KMS-11 (cell line): ENCODE results near the gene NPC1.

Experiments
- H2AFZ ChIP-seq: fragments of 200-600 bp; sonication (generic); 2 replicates; pipeline ENCODE4 v1.6.1; 2016; ENCODE audit warnings: antibody characterized with exemption, mixed run types, low read depth
- H3K27ac ChIP-seq: fragments of 200-600 bp; sonication (generic); 2 replicates; pipeline ENCODE4 v1.6.1; 2016; ENCODE audit warnings: mild to moderate bottlenecking, mixed run types
- H3K27me3 ChIP-seq: fragments of 200-600 bp; sonication (generic); 2 replicates; pipeline ENCODE4 v1.6.1; 2017; ENCODE audit warnings: mild to moderate bottlenecking, low read depth, mixed run types, moderate library complexity; ENCODE audit not compliant: insufficient read depth
- H3K36me3 ChIP-seq: fragments of 200-600 bp; sonication (generic); 2 replicates; pipeline ENCODE4 v1.6.1; 2017; ENCODE audit warnings: mild to moderate bottlenecking, mixed run types; ENCODE audit not compliant: insufficient read depth
- H3K4me1 ChIP-seq: fragments of 200-600 bp; sonication (generic); 2 replicates; pipeline ENCODE4 v1.6.1; 2016; ENCODE audit warnings: mild to moderate bottlenecking, low read depth, mixed run types; ENCODE audit not compliant: poor library complexity, severe bottlenecking
- H3K4me2 ChIP-seq: fragments of 200-600 bp; sonication (generic); 2 replicates; pipeline ENCODE4 v1.7.0; 2016; ENCODE audit warnings: mild to moderate bottlenecking, mixed run types
- H3K4me3 ChIP-seq: fragments of 200-600 bp; sonication (generic); IDR thresholded peaks from 2 replicates; pipeline ENCODE4 v1.6.1; 2017; ENCODE audit warnings: low read depth, low read length, mixed read lengths; ENCODE audit not compliant: insufficient read depth
- H3K79me2 ChIP-seq: fragments of 200-600 bp; sonication (generic); 2 replicates; pipeline ENCODE4 v1.6.1; 2016; ENCODE audit warnings: low read depth, mixed run types; ENCODE audit not compliant: insufficient read depth
- H3K9ac ChIP-seq: fragments of 200-600 bp; sonication (generic); 2 replicates; pipeline ENCODE4 v1.6.1; 2016; ENCODE audit warnings: mild to moderate bottlenecking, mixed run types
- H4K20me1 ChIP-seq: fragments of 200-600 bp; sonication (generic); 2 replicates; pipeline ENCODE4 v1.6.1; 2016; ENCODE audit warnings: mild to moderate bottlenecking, mixed run types; ENCODE audit not compliant: insufficient read depth
- TF ChIP-seq, protein P1 (sequence below): fragments of 200-600 bp; sonication (generic); conservative IDR thresholded peaks from 2 replicates; pipeline ENCODE4 v1.6.1; 2017; ENCODE audit warnings: low read depth, mild to moderate bottlenecking, antibody characterized with exemption, low read length, moderate library complexity, mixed read lengths

Gene NPC1

DNA sequence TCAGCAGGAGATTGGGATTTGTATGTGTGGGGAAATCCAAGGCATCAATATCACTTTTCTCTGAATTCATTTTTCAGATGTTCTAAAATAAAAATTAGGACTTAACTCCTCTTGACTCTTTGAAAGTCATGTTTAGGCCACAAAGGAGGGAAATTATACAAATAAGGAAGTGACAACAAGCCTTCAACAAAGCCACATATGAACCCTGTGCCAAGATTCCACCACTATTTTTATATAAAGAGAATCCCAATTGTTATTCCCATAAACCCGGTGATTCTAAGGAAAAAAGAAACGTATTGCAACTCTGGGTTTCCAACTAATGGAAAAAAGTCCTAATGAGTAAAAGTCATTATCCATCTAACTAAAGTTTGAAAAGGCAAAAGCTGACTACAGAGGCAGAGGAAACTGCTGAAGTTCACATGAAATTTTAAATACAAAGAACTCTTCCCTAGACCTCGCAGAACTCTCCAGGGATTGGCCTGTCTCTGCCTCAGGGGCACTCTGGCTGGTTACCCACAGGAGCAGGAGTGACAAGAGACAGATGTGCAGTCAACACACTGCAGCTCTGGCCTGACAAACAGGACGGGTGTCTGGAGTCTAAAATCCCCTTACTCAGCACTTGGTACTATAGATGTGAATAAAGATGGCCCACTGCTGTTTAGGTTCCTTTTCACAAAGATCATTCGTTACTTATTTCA is 11.5 kb downstream of the NPC1 start:
- peaks cover 20% of the 10 kb centered on the region; the same call in 1 of the 2 replicates for H3K79me2 ChIP-seq
- H3K9ac ChIP-seq = peak overlapping the region; percentile 33
- H3K27me3 ChIP-seq = no peaks in the 10 kb centered on the region
- no peaks in the 10 kb centered on the region for H4K20me1 ChIP-seq
- H3K4me3 ChIP-seq = no peak overlapping the region
- H3K36me3 ChIP-seq = no peaks in the 10 kb centered on the region
- H3K27ac ChIP-seq = peak overlapping the region; percentile 80
- H3K4me2 ChIP-seq = peak overlapping the region; percentile 98
- TF ChIP-seq, protein P1, sequence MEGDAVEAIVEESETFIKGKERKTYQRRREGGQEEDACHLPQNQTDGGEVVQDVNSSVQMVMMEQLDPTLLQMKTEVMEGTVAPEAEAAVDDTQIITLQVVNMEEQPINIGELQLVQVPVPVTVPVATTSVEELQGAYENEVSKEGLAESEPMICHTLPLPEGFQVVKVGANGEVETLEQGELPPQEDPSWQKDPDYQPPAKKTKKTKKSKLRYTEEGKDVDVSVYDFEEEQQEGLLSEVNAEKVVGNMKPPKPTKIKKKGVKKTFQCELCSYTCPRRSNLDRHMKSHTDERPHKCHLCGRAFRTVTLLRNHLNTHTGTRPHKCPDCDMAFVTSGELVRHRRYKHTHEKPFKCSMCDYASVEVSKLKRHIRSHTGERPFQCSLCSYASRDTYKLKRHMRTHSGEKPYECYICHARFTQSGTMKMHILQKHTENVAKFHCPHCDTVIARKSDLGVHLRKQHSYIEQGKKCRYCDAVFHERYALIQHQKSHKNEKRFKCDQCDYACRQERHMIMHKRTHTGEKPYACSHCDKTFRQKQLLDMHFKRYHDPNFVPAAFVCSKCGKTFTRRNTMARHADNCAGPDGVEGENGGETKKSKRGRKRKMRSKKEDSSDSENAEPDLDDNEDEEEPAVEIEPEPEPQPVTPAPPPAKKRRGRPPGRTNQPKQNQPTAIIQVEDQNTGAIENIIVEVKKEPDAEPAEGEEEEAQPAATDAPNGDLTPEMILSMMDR = no peak
- H3K4me1 ChIP-seq = peaks cover 70% of the 10 kb centered on the region
- H2AFZ ChIP-seq = peak overlapping the region; percentile 14; the same call in 1 of the 2 replicates

DNA sequence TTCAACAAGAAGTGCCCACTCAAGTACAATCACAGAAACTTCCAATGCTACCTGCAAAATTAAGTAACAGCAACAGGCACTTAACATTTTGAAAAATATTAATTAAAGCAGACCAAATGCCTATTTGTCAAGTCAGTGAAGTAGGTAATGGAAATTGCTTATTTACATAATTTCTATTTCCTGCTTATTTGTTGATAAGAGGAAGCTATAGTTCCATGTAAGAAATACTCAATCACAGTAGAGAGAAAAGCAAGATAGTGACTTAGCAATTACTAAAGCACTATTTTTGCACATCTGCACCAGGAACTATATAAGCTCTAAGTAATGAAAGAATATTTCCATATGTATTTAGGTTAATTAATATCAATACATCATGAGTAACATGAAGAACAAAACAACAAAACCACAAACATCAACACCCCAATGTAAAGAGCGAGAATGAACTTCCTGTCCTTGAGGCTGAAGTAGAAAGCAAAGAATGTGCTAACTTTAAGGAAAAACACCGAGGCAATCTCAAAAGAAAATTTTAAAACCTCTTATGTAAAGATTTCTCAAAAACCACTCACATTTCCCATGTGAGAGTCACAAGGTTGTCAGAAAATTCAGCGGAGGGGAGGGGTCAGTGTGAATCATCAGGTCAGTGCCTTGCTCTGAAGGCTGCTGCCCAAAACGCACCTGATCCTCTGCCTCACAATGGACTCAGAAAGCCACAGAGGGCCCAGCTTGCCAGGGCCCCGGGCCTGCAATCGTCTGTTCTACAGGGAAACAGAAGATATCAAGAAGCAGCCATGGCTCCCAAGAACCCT is 12.5 kb downstream of the NPC1 start:
- H3K4me2 ChIP-seq = peak overlapping the region; percentile 98
- H3K4me1 ChIP-seq = peaks cover 60% of the 10 kb centered on the region
- no peak overlapping the region for H3K4me3 ChIP-seq
- TF ChIP-seq, protein P1 = no peak
- peak overlapping the region; percentile 14; the same call in 1 of the 2 replicates for H2AFZ ChIP-seq
- peak overlapping the region; percentile 80 for H3K27ac ChIP-seq
- no peaks in the 10 kb centered on the region for H3K27me3 ChIP-seq
- H4K20me1 ChIP-seq = no peaks in the 10 kb centered on the region
- no peaks in the 10 kb centered on the region for H3K36me3 ChIP-seq
- H3K9ac ChIP-seq = peak overlapping the region; percentile 33
- H3K79me2 ChIP-seq = peaks cover 20% of the 10 kb centered on the region; the same call in 1 of the 2 replicates

DNA sequence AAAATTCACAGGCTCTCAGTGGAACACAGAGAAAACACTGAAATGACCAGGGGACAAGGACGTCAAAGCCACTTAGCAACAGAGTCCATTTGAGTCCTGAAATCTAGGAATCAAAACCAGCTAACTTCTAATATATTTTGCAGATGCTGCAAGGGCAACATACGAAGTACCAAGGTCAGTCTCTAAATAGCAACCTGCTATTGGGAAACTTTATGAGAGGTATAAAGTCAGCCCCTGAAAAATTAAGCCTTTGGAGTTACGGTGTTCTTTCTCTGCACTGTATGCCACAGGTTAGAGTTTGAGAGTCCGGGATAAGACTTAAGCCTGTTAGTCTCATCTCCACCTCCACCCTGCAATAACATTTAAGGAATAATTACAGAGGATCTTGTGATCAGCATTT is 13.3 kb downstream of the NPC1 start:
- H3K27me3 ChIP-seq = no peaks in the 10 kb centered on the region
- TF ChIP-seq, protein P1 = no peak
- H3K4me3 ChIP-seq = no peak overlapping the region
- peaks cover 20% of the 10 kb centered on the region; the same call in 1 of the 2 replicates for H3K79me2 ChIP-seq
- H4K20me1 ChIP-seq = no peaks in the 10 kb centered on the region
- no peaks in the 10 kb centered on the region for H3K36me3 ChIP-seq
- peaks cover 52% of the 10 kb centered on the region for H3K4me1 ChIP-seq
- no peak overlapping the region for H2AFZ ChIP-seq
- no peak overlapping the region for H3K9ac ChIP-seq
- peak overlapping the region; percentile 98 for H3K4me2 ChIP-seq
- H3K27ac ChIP-seq = peak overlapping the region; percentile 80; the same call in 1 of the 2 replicates

DNA sequence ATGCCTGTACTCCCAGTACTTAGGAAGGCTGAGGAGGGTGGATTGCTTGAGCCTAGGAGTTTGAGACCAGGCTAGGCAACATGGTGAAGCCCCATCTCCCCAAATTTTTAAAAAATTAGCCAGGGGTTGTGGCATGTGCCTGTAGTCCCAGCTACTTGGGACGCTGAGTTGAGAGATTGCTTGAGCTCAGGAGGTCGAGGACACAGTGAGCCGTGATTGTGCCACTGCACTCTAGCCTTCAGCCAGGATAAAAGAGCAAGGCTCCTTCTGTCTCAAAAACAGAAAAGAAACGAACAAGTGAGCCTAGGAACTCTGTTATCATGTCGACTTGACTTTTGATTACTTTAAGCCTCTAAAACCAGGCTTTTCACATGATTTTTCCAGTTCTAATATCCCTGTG is 13.7 kb downstream of the NPC1 start:
- H4K20me1 ChIP-seq = no peaks in the 10 kb centered on the region
- H3K4me3 ChIP-seq = no peak overlapping the region
- no peak overlapping the region for H3K9ac ChIP-seq
- H3K79me2 ChIP-seq = peaks cover 20% of the 10 kb centered on the region; the same call in 1 of the 2 replicates
- no peak overlapping the region for H3K27ac ChIP-seq
- no peaks in the 10 kb centered on the region for H3K36me3 ChIP-seq
- peaks cover 48% of the 10 kb centered on the region for H3K4me1 ChIP-seq
- no peaks in the 10 kb centered on the region for H3K27me3 ChIP-seq
- TF ChIP-seq, protein P1 = no peak
- no peak overlapping the region for H2AFZ ChIP-seq
- no peak overlapping the region for H3K4me2 ChIP-seq
